Suprapubic skin (tissue), 3 donors: ENCODE measurements around the gene TARDBP.

Experiments used
- POLR2A ChIP-seq, 2 donors: fragments of 450-650 bp; IDR thresholded peaks; one replicate each; pipeline ENCODE4 v1.6.1; 2017; ENCODE audit warnings: antibody characterized with exemption in 2 of 2, mild to moderate bottlenecking in 2 of 2, moderate library complexity in 2 of 2
- TF ChIP-seq, protein P1 (sequence below), 2 donors: fragments of 200-600 bp in 1 of 2; fragments of 450-650 bp in 1 of 2; sonication (generic) in 1 of 2; IDR thresholded peaks; one replicate each; pipeline ENCODE4 v1.5.1; 2016 to 2019; ENCODE audit warnings: antibody characterized with exemption in 2 of 2, mild to moderate bottlenecking in 1 of 2, moderate library complexity in 1 of 2

DNA sequence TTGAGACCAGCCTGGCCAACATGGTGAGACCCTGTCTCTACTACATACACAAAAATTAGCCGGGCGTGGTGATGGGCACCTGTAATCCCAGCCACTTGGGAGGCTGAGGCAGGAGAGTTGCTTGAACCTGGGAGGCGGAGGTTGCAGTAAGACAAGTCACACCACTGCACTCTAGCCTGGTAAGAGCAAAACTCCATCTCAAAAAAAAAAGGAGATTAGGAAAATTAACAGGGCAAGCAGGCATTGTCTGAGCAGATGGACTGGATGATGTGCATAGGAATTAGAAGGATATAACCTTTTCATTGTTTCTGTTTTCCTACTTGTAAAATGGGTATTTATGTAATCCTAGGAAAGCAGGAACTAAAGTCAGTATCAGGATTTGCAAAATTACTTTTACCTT, 15.6 kb downstream of the TARDBP start:
- TF ChIP-seq, protein P1, sequence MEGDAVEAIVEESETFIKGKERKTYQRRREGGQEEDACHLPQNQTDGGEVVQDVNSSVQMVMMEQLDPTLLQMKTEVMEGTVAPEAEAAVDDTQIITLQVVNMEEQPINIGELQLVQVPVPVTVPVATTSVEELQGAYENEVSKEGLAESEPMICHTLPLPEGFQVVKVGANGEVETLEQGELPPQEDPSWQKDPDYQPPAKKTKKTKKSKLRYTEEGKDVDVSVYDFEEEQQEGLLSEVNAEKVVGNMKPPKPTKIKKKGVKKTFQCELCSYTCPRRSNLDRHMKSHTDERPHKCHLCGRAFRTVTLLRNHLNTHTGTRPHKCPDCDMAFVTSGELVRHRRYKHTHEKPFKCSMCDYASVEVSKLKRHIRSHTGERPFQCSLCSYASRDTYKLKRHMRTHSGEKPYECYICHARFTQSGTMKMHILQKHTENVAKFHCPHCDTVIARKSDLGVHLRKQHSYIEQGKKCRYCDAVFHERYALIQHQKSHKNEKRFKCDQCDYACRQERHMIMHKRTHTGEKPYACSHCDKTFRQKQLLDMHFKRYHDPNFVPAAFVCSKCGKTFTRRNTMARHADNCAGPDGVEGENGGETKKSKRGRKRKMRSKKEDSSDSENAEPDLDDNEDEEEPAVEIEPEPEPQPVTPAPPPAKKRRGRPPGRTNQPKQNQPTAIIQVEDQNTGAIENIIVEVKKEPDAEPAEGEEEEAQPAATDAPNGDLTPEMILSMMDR (IDR thresholded peaks at IDR 0.05), result no peak
- TF ChIP-seq POLR2A (IDR thresholded peaks at IDR 0.05), result no peak
